IMR-90 (cell line): Measurements from ENCODE around the gene IL21R. TPM values are rescaled to one million over a fixed set of nuclear protein-coding genes. Genes with fewer than 3 reads are reported as not detected.

Experiments used
- ATAC-seq: fragments of 200-7000 bp; cut with Tn5 transposase; 2 replicates; pipeline ENCODE4 v1.9.1; 2020; ENCODE audit warnings: low read depth, mild to moderate bottlenecking, moderate library complexity
- BruUV-seq: library from RNA; stranded (reverse); fragments of 400-500 nt; replicated peaks from 2 replicates; lab custom pipeline; 2021; lab: Mats Ljungman, UMichigan
- CTCF ChIA-PET: fragments of 300-600 bp; formaldehyde crosslinking; extraction: SDS; loops from one replicate; lab custom pipeline; 2021; ENCODE audit warnings: antibody characterized with exemption; lab: Yijun Ruan, JAX
- POLR2A ChIA-PET: fragments of 300-600 bp; sonication (Branson Sonifier 250); formaldehyde crosslinking; loops from one replicate; lab custom pipeline; 2022; ENCODE audit warnings: antibody characterized with exemption; ENCODE audit not compliant: unreplicated experiment; lab: Charles Lee
- DNase-seq: peaks from one replicate; pipeline ENCODE4 v3.0.0; 2013
- H2AFZ ChIP-seq: replicated peaks from 2 replicates; pipeline ENCODE3; 2013; ENCODE audit warnings: low read length, mild to moderate bottlenecking; ENCODE audit not compliant: poor library complexity
- H2AK5ac ChIP-seq: 2 replicates; pipeline ENCODE4 v1.6.1; 2013; ENCODE audit warnings: low read depth, low read length, inconsistent platforms
- H2AK9ac ChIP-seq: replicated peaks from 2 replicates; pipeline ENCODE3; 2013; ENCODE audit warnings: mild to moderate bottlenecking, low read depth, low read length, moderate library complexity; ENCODE audit not compliant: poor library complexity
- H2BK120ac ChIP-seq: 2 replicates; pipeline ENCODE4 v1.6.1; 2013; ENCODE audit warnings: low read depth, low read length, inconsistent platforms
- H2BK15ac ChIP-seq: 3 replicates; pipeline ENCODE4 v1.6.1; 2013; ENCODE audit warnings: low read depth, low read length, inconsistent platforms
- H2BK20ac ChIP-seq: 2 replicates; pipeline ENCODE4 v1.6.1; 2013; ENCODE audit warnings: low read depth, mild to moderate bottlenecking, inconsistent platforms, low read length, moderate library complexity
- H2BK5ac ChIP-seq: 2 replicates; pipeline ENCODE4 v1.6.1; 2013; ENCODE audit warnings: mild to moderate bottlenecking, low read depth, low read length, inconsistent platforms; ENCODE audit not compliant: poor library complexity, severe bottlenecking
- H3K14ac ChIP-seq: replicated peaks from 2 replicates; pipeline ENCODE4 v1.6.1; 2013; ENCODE audit warnings: low read depth, low read length, inconsistent platforms
- H3K18ac ChIP-seq: 2 replicates; pipeline ENCODE4 v1.6.1; 2013; ENCODE audit warnings: low read depth, low read length, control low read depth
- H3K23ac ChIP-seq: 2 replicates; pipeline ENCODE4 v1.6.1; 2013; ENCODE audit warnings: low read depth, low read length, inconsistent platforms
- H3K27ac ChIP-seq: 2 replicates; pipeline ENCODE4 v1.5.1; 2013; ENCODE audit warnings: mild to moderate bottlenecking, control low read depth, low read length; ENCODE audit not compliant: insufficient read depth
- H3K27me3 ChIP-seq: 2 replicates; pipeline ENCODE4 v1.6.1; 2013; ENCODE audit warnings: low read length; ENCODE audit not compliant: control insufficient read depth, insufficient read depth
- H3K36me3 ChIP-seq: 2 replicates; pipeline ENCODE4 v1.6.1; 2013; ENCODE audit warnings: low read length, mixed read lengths; ENCODE audit not compliant: control insufficient read depth, insufficient read depth
- H3K4ac ChIP-seq: 2 replicates; pipeline ENCODE4 v1.6.1; 2013; ENCODE audit warnings: low read depth, low read length, inconsistent platforms
- H3K4me1 ChIP-seq: 2 replicates; pipeline ENCODE4 v1.6.1; 2013; ENCODE audit warnings: low read length, mixed read lengths; ENCODE audit not compliant: control insufficient read depth, insufficient read depth
- H3K4me2 ChIP-seq: 2 replicates; pipeline ENCODE4 v1.6.1; 2013; ENCODE audit warnings: low read depth, mild to moderate bottlenecking, control low read depth, low read length, moderate library complexity
- H3K4me3 ChIP-seq: 2 replicates; pipeline ENCODE4 v1.5.1; 2013; ENCODE audit warnings: low read depth, mild to moderate bottlenecking, control low read depth, low read length, moderate library complexity; ENCODE audit not compliant: insufficient read depth
- H3K56ac ChIP-seq: 2 replicates; pipeline ENCODE4 v1.6.1; 2013; ENCODE audit warnings: low read length, inconsistent platforms; ENCODE audit not compliant: insufficient read depth; ENCODE audit errors: extremely low read depth
- H3K79me1 ChIP-seq, 2 experiments: 2 replicates each; pipeline ENCODE4 v1.6.1; 2013; ENCODE audit warnings: low read length in 2 of 2, inconsistent platforms in 1 of 2, low read depth in 1 of 2
- H3K9ac ChIP-seq: 2 replicates; pipeline ENCODE4 v1.6.1; 2013; ENCODE audit warnings: low read depth, low read length, control low read depth
- H3K9me1 ChIP-seq: 2 replicates; pipeline ENCODE4 v1.6.1; 2013; ENCODE audit warnings: low read length, inconsistent platforms; ENCODE audit not compliant: insufficient read depth
- H3K9me3 ChIP-seq: 2 replicates; pipeline ENCODE4 v1.6.1; 2013; ENCODE audit warnings: low read length; ENCODE audit not compliant: control insufficient read depth, insufficient read depth
- H4K20me1 ChIP-seq: 2 replicates; pipeline ENCODE4 v1.6.1; 2013; ENCODE audit warnings: low read length, inconsistent platforms; ENCODE audit not compliant: insufficient read depth
- H4K5ac ChIP-seq: 2 replicates; pipeline ENCODE4 v1.6.1; 2013; ENCODE audit warnings: mild to moderate bottlenecking, low read depth, low read length, control low read depth
- H4K8ac ChIP-seq, 2 experiments: 2 replicates each; pipeline ENCODE4 v1.6.1; 2013; ENCODE audit warnings: low read depth in 2 of 2, low read length in 2 of 2, control low read depth in 1 of 2, inconsistent platforms in 1 of 2
- H4K91ac ChIP-seq: 2 replicates; pipeline ENCODE4 v1.6.1; 2013; ENCODE audit warnings: low read depth, low read length, inconsistent platforms; ENCODE audit not compliant: insufficient read depth
- CHD1 ChIP-seq: IDR thresholded peaks from 2 replicates; pipeline ENCODE4 v1.6.1; 2012; ENCODE audit warnings: low read depth, low read length, improper control_type of control experiment
- FOS ChIP-seq: fragments of 150-350 bp; IDR thresholded peaks from 2 replicates; pipeline ENCODE4 v1.6.1; 2016; ENCODE audit warnings: low read depth, low read length
- MAZ ChIP-seq: IDR thresholded peaks from 2 replicates; pipeline ENCODE4 v1.6.1; 2012; ENCODE audit warnings: low read depth, mild to moderate bottlenecking, low read length, improper control_type of control experiment, moderate library complexity, borderline replicate concordance
- POLR2A ChIP-seq: IDR thresholded peaks from 2 replicates; pipeline ENCODE4 v1.6.1; 2012; ENCODE audit warnings: mild to moderate bottlenecking, low read depth, low read length
- WGBS, 2 experiments: methylation state at CpG; one replicate each; pipeline versions ENCODE4 v1.1.5 to v1.1.7; 2013; ENCODE audit warnings: missing lambda C conversion rate in 2 of 2; ENCODE audit not compliant: insufficient read length in 1 of 2; ENCODE audit errors: extremely low coverage in 2 of 2; 5-methylcytosine and 5-hydroxymethylcytosine counted together
- dilution Hi-C: fragments of 300-500 bp; cut with HindIII; formaldehyde crosslinking; loops from one replicate; pipeline ENCODE4 v1.14.3; 2018; ENCODE audit warnings: low sequenced_read_pairs; ENCODE audit not compliant: unreplicated experiment
- in situ Hi-C: fragments of 300-500 bp; cut with MboI; formaldehyde crosslinking; loops from 3 replicates; pipeline ENCODE4 v1.14.3; 2019; ENCODE audit warnings: low sequenced_read_pairs, inconsistent platforms, mixed read lengths
- intact Hi-C: fragments of 100-400 bp; cut with micrococcal nuclease; formaldehyde crosslinking; loops from 2 replicates; pipeline ENCODE4 v1.10.0; 2022
- polyA plus RNA-seq, 3 experiments: library from polyadenylated mRNA; depleted of rRNA; stranded (reverse); fragments of >200 nt; gene quantifications; 2 replicates each; pipeline ENCODE4 v1.2.3, GENCODE V29; 2012; ENCODE audit warnings: low replicate concordance in 1 of 3
- total RNA-seq: library from RNA; depleted of rRNA; stranded (reverse); fragments of >200 nt; gene quantifications from 2 replicates; pipeline ENCODE4 v1.2.3, GENCODE V29; 2012

Gene IL21R
- total and polyA plus RNA-seq, 2 of the 4 experiments (the other 2 are of a cell fraction) = 0.72 to 0.97 TPM

DNA sequence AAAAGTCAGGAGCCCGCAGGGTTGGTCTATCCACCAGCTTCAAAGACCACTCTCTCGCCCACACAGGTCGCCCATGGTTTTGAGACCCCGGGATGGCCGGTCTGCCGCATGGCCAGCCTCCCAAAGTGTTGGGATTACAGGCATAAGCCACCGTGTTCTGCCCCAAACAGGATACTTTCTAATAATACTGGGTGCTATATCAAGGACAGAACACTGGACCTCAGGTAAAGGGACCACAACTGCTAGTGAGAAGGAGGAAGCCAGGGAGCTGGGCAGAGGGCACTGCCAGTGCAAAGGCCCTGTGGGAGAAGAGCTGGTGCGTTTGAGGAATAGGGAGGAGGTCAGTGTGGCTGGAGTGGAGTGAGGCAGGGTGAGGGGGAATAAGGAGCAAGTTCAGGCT is 34.1 kb downstream of the IL21R start:
- no peaks in the 10 kb centered on the region for H3K27me3 ChIP-seq
- no peak overlapping the region; the same call in 1 of the 2 replicates for H2BK20ac ChIP-seq
- no peaks in the 10 kb centered on the region for H3K79me1 ChIP-seq
- POLR2A ChIA-PET = no interaction called here
- in situ Hi-C loops = no loop called here
- H3K36me3 ChIP-seq = no peaks in the 10 kb centered on the region
- H2BK120ac ChIP-seq = no peak overlapping the region
- no peak overlapping the region for H4K5ac ChIP-seq
- H3K23ac ChIP-seq = no peak overlapping the region
- DNase-seq (no peak), ATAC-seq (no peak)
- H4K91ac ChIP-seq = no peak overlapping the region
- no peak overlapping the region for H3K14ac ChIP-seq
- no peak overlapping the region for H3K4me3 ChIP-seq
- CTCF ChIA-PET = no interaction called here
- no peak overlapping the region for H2BK5ac ChIP-seq
- TF ChIP-seq FOS = no peak
- TF ChIP-seq MAZ = no peak
- no peak for TF ChIP-seq POLR2A
- TF ChIP-seq CHD1 = no peak
- no peaks in the 10 kb centered on the region for H4K20me1 ChIP-seq
- no peak overlapping the region for H3K4ac ChIP-seq
- H3K4me2 ChIP-seq = no peak overlapping the region
- no TSS peak for BruUV-seq
- H2AK5ac ChIP-seq = no peak overlapping the region
- H3K56ac ChIP-seq = no peak overlapping the region
- no peaks in the 10 kb centered on the region for H3K9me3 ChIP-seq
- H3K9me1 ChIP-seq = peaks cover 12% of the 10 kb centered on the region
- dilution Hi-C loops = no loop called here
- no peak overlapping the region for H2AFZ ChIP-seq
- H3K9ac ChIP-seq = no peak overlapping the region
- intact Hi-C loops = no loop called here
- H2BK15ac ChIP-seq = no peak overlapping the region
- no peak overlapping the region for H4K8ac ChIP-seq
- H3K27ac ChIP-seq = no peak overlapping the region
- peaks cover 8% of the 10 kb centered on the region for H3K4me1 ChIP-seq
- 87% methylated on average over 3 of the region's 8 CpGs; no CpG with 5 or more reads in 1 of the 2 experiments for WGBS, 2 experiments
- H3K18ac ChIP-seq = no peak overlapping the region
- H2AK9ac ChIP-seq = no peak overlapping the region
